Erythroblast (primary cell): ENCODE results near the gene SLC6A11.

ENCODE experiments used
- GATA1 ChIP-seq: IDR thresholded peaks from 2 replicates; pipeline ENCODE4 v1.6.1; 2011; ENCODE audit warnings: low read depth, mild to moderate bottlenecking, control low read depth, low read length, moderate library complexity
- POLR2A ChIP-seq: IDR thresholded peaks from 2 replicates; pipeline ENCODE4 v1.6.1; 2011; ENCODE audit warnings: mild to moderate bottlenecking, low read length

GRCh38 chr3:10952525-10952924 is 136.5 kb downstream of the SLC6A11 start:
- no peak for TF ChIP-seq POLR2A
- no peak for TF ChIP-seq GATA1
